CD14-positive monocyte (primary cell): ENCODE results near the gene ASB16. TPM values are rescaled to one million over a fixed set of nuclear protein-coding genes. Genes with fewer than 3 reads are reported as not detected.

Experiments
- DNase-seq, 3 donors: peaks; one replicate each; pipeline ENCODE4 v3.0.0-alpha.2; 2011 to 2022
- H2AFZ ChIP-seq: 2 replicates; pipeline ENCODE4 v1.6.0; 2012; ENCODE audit warnings: mild to moderate bottlenecking, low read depth, low read length, inconsistent platforms; ENCODE audit not compliant: insufficient read depth, poor library complexity, severe bottlenecking
- H3K27ac ChIP-seq, 2 donors: 1 replicate in 1 of 2; 2 replicates in 1 of 2; pipeline ENCODE4 v1.5.1; 2012 to 2013; ENCODE audit warnings: low read length in 2 of 2, control low read depth in 1 of 2, inconsistent platforms in 1 of 2, low read depth in 1 of 2, mild to moderate bottlenecking in 1 of 2
- H3K27me3 ChIP-seq, 2 donors: one replicate each; pipeline versions ENCODE4 v1.6.0 to v1.6.1; 2011 to 2013; ENCODE audit warnings: low read length in 2 of 2; ENCODE audit not compliant: control insufficient read depth in 2 of 2, insufficient read depth in 2 of 2
- H3K36me3 ChIP-seq, 2 donors: replicated peaks in 1 of 2; 1 replicate in 1 of 2; 2 replicates in 1 of 2; pipeline versions ENCODE4 v1.5.1 to v1.6.1; 2012 to 2013; ENCODE audit warnings: low read length in 2 of 2, control low read depth in 1 of 2, inconsistent platforms in 1 of 2, mild to moderate bottlenecking in 1 of 2; ENCODE audit not compliant: insufficient read depth in 2 of 2, control insufficient read depth in 1 of 2
- H3K4me1 ChIP-seq, 2 donors: 1 replicate in 1 of 2; 2 replicates in 1 of 2; pipeline versions ENCODE4 v1.5.1 to v1.6.1; 2012 to 2013; ENCODE audit warnings: low read length in 2 of 2, control low read depth in 1 of 2, inconsistent platforms in 1 of 2, mild to moderate bottlenecking in 1 of 2, moderate library complexity in 1 of 2; ENCODE audit not compliant: insufficient read depth in 2 of 2, control insufficient read depth in 1 of 2
- H3K4me2 ChIP-seq: replicated peaks from 2 replicates; pipeline ENCODE3; 2012; ENCODE audit warnings: low read length, moderate library complexity, mild to moderate bottlenecking; ENCODE audit not compliant: poor library complexity, severe bottlenecking; ENCODE audit errors: extremely low read depth
- H3K4me3 ChIP-seq, 3 experiments: fragments of 200-600 bp in 1 of 3; sonication (generic) in 1 of 3; replicated peaks in 1 of 3; 1 replicate in 2 of 3; 2 replicates in 1 of 3; pipeline ENCODE4 v1.5.1; 2011 to 2013; ENCODE audit warnings: low read length in 3 of 3, mild to moderate bottlenecking in 3 of 3, control low read depth in 2 of 3, low read depth in 2 of 3, inconsistent platforms in 1 of 3, moderate library complexity in 1 of 3
- H3K79me2 ChIP-seq: 2 replicates; pipeline ENCODE4 v1.6.0; 2012; ENCODE audit warnings: mild to moderate bottlenecking, control low read depth, inconsistent platforms, low read length, moderate library complexity; ENCODE audit not compliant: insufficient read depth
- H3K9ac ChIP-seq: 2 replicates; pipeline ENCODE4 v1.6.0; 2017; ENCODE audit warnings: low read length, mild to moderate bottlenecking; ENCODE audit not compliant: insufficient read depth, poor library complexity, severe bottlenecking
- H3K9me3 ChIP-seq, 2 donors: replicated peaks in 1 of 2; 1 replicate in 1 of 2; 2 replicates in 1 of 2; pipeline versions ENCODE4 v1.5.1 to v1.6.1; 2012 to 2013; ENCODE audit warnings: low read length in 2 of 2, control low read depth in 1 of 2; ENCODE audit not compliant: control insufficient read depth in 1 of 2, insufficient read depth in 1 of 2
- H4K20me1 ChIP-seq: 2 replicates; pipeline ENCODE4 v1.6.0; 2012; ENCODE audit warnings: mild to moderate bottlenecking, low read length, control low read depth, moderate library complexity; ENCODE audit not compliant: insufficient read depth
- H3K27ac Mint-ChIP-seq, 7 donors: one replicate each; pipeline ENCODE4 v1.8.0; 2020; ENCODE audit warnings: mild to moderate bottlenecking in 7 of 7, mixed read lengths in 7 of 7, moderate library complexity in 6 of 7, inconsistent platforms in 2 of 7
- H3K27me3 Mint-ChIP-seq, 3 donors: one replicate each; pipeline ENCODE4 v1.8.0; 2021 to 2022; ENCODE audit warnings: low read depth in 3 of 3, mild to moderate bottlenecking in 3 of 3, mixed read lengths in 3 of 3, moderate library complexity in 3 of 3, inconsistent platforms in 1 of 3
- H3K36me3 Mint-ChIP-seq, 2 donors: one replicate each; pipeline ENCODE4 v1.8.0; 2020; ENCODE audit warnings: mixed read lengths in 2 of 2, inconsistent platforms in 1 of 2, mild to moderate bottlenecking in 1 of 2
- H3K4me1 Mint-ChIP-seq: one replicate; pipeline ENCODE4 v1.8.0; 2020; ENCODE audit warnings: mild to moderate bottlenecking, mixed read lengths
- H3K4me3 Mint-ChIP-seq, 2 donors: one replicate each; pipeline ENCODE4 v1.8.0; 2020; ENCODE audit warnings: mild to moderate bottlenecking in 2 of 2, mixed read lengths in 2 of 2, moderate library complexity in 1 of 2
- H3K9me3 Mint-ChIP-seq, 7 donors: one replicate each; pipeline ENCODE4 v1.8.0; 2020 to 2022; ENCODE audit warnings: mixed read lengths in 7 of 7, mild to moderate bottlenecking in 6 of 7, moderate library complexity in 6 of 7, inconsistent platforms in 2 of 7
- CTCF ChIP-seq: fragments of 200-600 bp; IDR thresholded peaks from one replicate; pipeline ENCODE4 v1.8.0; 2022; ENCODE audit warnings: antibody characterized with exemption, mild to moderate bottlenecking
- WGBS: methylation state at CpG from one replicate; pipeline ENCODE4 v1.1.5; 2013; ENCODE audit warnings: missing lambda C conversion rate; ENCODE audit not compliant: insufficient coverage; 5-methylcytosine and 5-hydroxymethylcytosine counted together
- intact Hi-C, 2 donors: fragments of 100-400 bp; cut with micrococcal nuclease; formaldehyde crosslinking; loops; one replicate each; pipeline versions ENCODE4 v1.15.0 to v1.15.1; 2023
- polyA plus RNA-seq, 3 donors: library from polyadenylated mRNA; depleted of rRNA in 1 of 3; unstranded in 2 of 3; stranded (reverse) in 1 of 3; fragments of 300-500 nt in 2 of 3; fragments of >200 nt in 1 of 3; fragmentation: Illumina TruSeq in 2 of 3; gene quantifications; 1 replicate in 2 of 3; 2 replicates in 1 of 3; pipeline ENCODE4 v1.2.3, GENCODE V29; 2012 to 2021

ASB16 gene
- polyA plus RNA-seq, 3 donors: not detected

GRCh38 chr17:44193326-44194084, 23.0 kb downstream of the ASB16 start:
- no peaks in the 10 kb centered on the region for H3K27me3 ChIP-seq
- H4K20me1 ChIP-seq: peaks cover 74% of the 10 kb centered on the region
- H3K9ac ChIP-seq: no peak overlapping the region
- no peak for TF ChIP-seq CTCF
- no peak overlapping the region for H3K4me2 ChIP-seq
- H3K27me3 Mint-ChIP-seq: peaks cover 0 to 2% (median 0%) of the 10 kb centered on the region in 3 donors
- DNase-seq: no peak
- H3K27ac ChIP-seq: peak overlapping the region in 1 of 2 donors; percentile 48
- no peaks in the 10 kb centered on the region for H3K9me3 Mint-ChIP-seq
- no peak overlapping the region for H3K4me3 Mint-ChIP-seq
- H3K9me3 ChIP-seq: no peaks in the 10 kb centered on the region
- peaks cover 56% of the 10 kb centered on the region for H3K79me2 ChIP-seq
- peaks cover 33% of the 10 kb centered on the region for H3K4me1 Mint-ChIP-seq
- peak overlapping the region in 5 of 7 donors; percentile 1 to 82 (median 42) for H3K27ac Mint-ChIP-seq
- H3K4me3 ChIP-seq: no peak overlapping the region
- H3K4me1 ChIP-seq: peaks cover 35 to 42% of the 10 kb centered on the region in 2 donors
- peaks cover 67 to 80% of the 10 kb centered on the region in 2 donors for H3K36me3 ChIP-seq
- 89% methylated on average over 12 of the region's 14 CpGs for WGBS
- peaks cover 64 to 82% of the 10 kb centered on the region in 2 donors for H3K36me3 Mint-ChIP-seq
- no peak overlapping the region for H2AFZ ChIP-seq
- intact Hi-C loops: no loop called here

- H3K27me3 ChIP-seq: no peaks in the 10 kb centered on the region
- H3K4me2 ChIP-seq: no peak overlapping the region
- no peak for TF ChIP-seq CTCF
- intact Hi-C loops: no loop called here
- peaks cover 0 to 2% (median 0%) of the 10 kb centered on the region in 3 donors for H3K27me3 Mint-ChIP-seq
- H3K9me3 Mint-ChIP-seq: no peaks in the 10 kb centered on the region
- no peaks in the 10 kb centered on the region for H3K9me3 ChIP-seq
- H3K27ac Mint-ChIP-seq: peak overlapping the region in 2 of 7 donors; percentile 13 to 92
- DNase-seq: no peak
- H3K27ac ChIP-seq: peak overlapping the region in 1 of 2 donors; percentile 89
- H3K36me3 Mint-ChIP-seq: peaks cover 44 to 54% of the 10 kb centered on the region in 2 donors
- H3K9ac ChIP-seq: no peak overlapping the region
- H3K4me3 Mint-ChIP-seq: peak overlapping the region in 1 of 2 donors; percentile 4
- H3K4me3 ChIP-seq: no peak overlapping the region
- H4K20me1 ChIP-seq: peaks cover 54% of the 10 kb centered on the region
- peaks cover 38% of the 10 kb centered on the region for H3K4me1 Mint-ChIP-seq
- H3K4me1 ChIP-seq: peaks cover 33 to 41% of the 10 kb centered on the region in 2 donors
- no peak overlapping the region for H2AFZ ChIP-seq
- H3K36me3 ChIP-seq: peaks cover 45 to 53% of the 10 kb centered on the region in 2 donors
- peaks cover 52% of the 10 kb centered on the region for H3K79me2 ChIP-seq
- 98% methylated on average over 15 of the region's 15 CpGs for WGBS
Observed at GRCh38 chr17:44197107-44197506, 26.6 kb downstream of the ASB16 start.
